ENCODE measurements around the gene PLSCR2.
"Not testable (repeated sequence)": the region's sequence is repeated elsewhere in the genome, so short reads cannot be mapped to it uniquely, and the experiment has no call there.

PLSCR2 gene

DNA sequence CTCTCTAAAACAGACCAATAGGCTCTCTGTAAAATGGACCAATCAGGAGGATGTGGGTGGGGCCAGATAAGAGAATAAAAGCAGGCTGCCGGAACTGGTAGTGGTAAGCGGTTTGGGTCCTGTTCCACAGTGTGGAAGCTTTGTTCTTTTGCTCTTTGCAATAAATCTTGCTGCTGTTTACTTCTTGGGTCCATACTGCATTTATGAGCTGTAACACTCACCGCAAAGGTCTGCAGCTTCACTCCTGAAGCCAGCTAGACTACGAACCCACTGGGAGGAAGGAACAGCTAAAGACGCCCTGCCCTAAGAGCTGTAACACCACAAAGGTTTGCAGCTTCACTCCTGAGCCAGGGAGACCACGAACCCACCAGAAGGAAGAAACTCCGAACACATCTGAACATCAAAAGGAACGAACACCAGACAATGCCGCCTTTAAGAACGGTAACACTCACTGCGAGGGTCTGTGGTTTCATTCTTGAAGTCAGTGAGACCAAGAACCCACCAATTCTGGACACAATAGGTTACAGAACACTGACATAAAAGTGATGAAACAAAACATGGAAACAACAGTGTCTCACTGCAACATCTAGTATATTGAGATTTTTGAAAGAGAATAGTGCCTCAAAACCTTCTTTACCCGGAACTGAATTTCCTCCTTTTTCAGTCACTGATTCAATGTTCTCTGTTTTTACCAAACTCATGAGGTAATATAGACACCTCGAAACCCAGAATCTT lies 28.8 kb upstream of the PLSCR2 start:
- Mint-ChIP-seq H3K36me3 (ENCODE audit: insufficient read depth) (no peaks in the 10 kb centered on the region), H3K27ac (no peak overlapping the region), H3K27me3 (peaks cover 3 to 9% of the 10 kb centered on the region in 2 donors), H3K9me3 (peaks cover 1 to 5% of the 10 kb centered on the region in 2 donors), H3K4me1 (ENCODE audit: low read depth in 2 of 2) (peaks cover 4 to 6% of the 10 kb centered on the region in 2 donors), H3K4me3 (peak overlapping the region; percentile 59)
- DNase-seq: peak in 1 of 3 experiments; percentile 31
- peak; percentile 65 for ATAC-seq (replicated peaks)

DNA sequence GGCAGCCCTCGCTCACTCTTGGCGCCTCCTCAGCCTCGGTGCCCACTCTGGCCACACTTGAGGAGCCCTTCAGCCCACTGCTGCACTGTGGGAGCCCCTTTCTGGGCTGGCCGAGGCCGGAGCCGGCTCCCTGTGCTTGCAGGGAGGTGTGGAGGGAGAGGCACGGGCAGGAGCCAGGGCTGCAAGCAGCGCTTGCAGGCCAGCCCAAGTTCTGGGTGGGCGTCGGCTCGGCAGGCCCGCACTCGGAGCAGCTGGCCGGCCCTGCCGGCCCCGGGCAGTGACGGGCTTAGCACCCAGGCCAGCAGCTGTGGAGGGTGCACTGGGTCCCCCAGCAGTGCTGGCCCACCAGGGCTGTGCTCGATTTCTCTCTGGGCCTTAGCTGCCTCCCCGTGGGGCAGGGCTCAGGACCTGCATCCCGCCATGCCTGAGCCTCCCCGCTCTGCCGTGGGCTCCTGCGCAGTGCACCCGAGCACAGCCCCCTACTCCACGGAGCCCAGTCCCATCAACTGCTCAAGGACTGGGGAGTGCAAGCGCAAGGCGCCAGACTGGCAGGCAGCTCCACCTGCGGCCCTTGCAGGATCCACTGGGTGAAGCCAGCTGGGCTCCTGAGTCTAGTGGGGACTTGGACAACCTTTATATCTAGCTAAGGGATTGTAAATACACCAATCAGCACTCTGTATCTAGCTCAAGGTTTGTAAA lies 27.9 kb upstream of the PLSCR2 start:
- H3K36me3 Mint-ChIP-seq (ENCODE audit: insufficient read depth); DNase-seq; H3K27ac Mint-ChIP-seq; ATAC-seq (replicated peaks); H3K4me3 Mint-ChIP-seq; H3K4me1 Mint-ChIP-seq (ENCODE audit: low read depth in 2 of 2): not testable (repeated sequence)
- peaks cover 11 to 17% of the 10 kb centered on the region in 2 donors for H3K27me3 Mint-ChIP-seq
- peaks cover 5 to 10% of the 10 kb centered on the region in 2 donors for H3K9me3 Mint-ChIP-seq

DNA sequence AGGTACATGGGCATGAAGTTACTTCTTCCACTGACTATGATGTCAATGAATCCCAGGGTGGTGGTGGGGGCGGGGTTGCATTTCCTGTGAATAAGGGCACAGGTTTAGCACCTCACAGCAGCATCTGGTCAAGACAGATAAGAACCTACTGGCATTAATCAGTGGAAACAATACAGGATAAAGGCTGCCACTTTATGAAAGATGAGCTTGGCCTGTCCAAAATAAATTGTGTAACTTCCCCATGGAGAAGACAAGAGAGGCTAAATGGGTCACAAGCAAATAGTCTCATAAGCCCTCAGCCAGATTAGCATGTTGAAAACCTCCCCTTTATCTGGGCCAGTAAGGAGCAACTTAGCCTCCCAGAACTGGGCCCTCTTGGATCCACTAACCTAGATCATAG lies 27.4 kb upstream of the PLSCR2 start:
- Mint-ChIP-seq H3K4me1 (ENCODE audit: low read depth in 2 of 2) (peaks cover 4 to 6% of the 10 kb centered on the region in 2 donors), H3K27me3 (peaks cover 17 to 22% of the 10 kb centered on the region in 2 donors), H3K4me3 (no peak overlapping the region), H3K9me3 (peaks cover 5 to 15% of the 10 kb centered on the region in 2 donors), H3K27ac (no peak overlapping the region), H3K36me3 (ENCODE audit: insufficient read depth) (no peaks in the 10 kb centered on the region)
- no peak for ATAC-seq (replicated peaks)
- DNase-seq: no peak

DNA sequence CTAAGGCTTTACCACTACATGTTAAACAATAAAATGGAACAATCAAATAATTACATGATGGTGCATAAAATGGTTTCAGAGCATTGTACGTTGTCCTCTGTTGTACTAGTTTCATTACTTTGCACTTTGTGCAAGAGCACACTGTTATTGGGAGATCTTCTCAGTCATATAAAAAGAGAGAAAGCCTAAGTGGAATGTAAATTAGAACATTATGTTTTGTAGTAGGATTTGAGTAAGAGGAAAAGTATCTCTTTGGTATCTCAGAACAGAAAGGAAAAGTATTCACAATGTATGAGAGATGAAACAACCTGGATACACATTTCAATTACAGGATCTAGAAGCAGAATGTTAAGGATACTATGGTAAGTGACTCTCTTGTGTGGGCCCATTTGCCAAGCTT lies 26.9 kb upstream of the PLSCR2 start:
- Mint-ChIP-seq H3K9me3 (peaks cover 5 to 16% of the 10 kb centered on the region in 2 donors), H3K27ac (no peak overlapping the region), H3K36me3 (ENCODE audit: insufficient read depth) (no peaks in the 10 kb centered on the region), H3K4me1 (ENCODE audit: low read depth in 2 of 2) (peaks cover 4 to 6% of the 10 kb centered on the region in 2 donors), H3K27me3 (peaks cover 17 to 23% of the 10 kb centered on the region in 2 donors), H3K4me3 (no peak overlapping the region)
- DNase-seq: no peak
- ATAC-seq (replicated peaks): no peak

DNA sequence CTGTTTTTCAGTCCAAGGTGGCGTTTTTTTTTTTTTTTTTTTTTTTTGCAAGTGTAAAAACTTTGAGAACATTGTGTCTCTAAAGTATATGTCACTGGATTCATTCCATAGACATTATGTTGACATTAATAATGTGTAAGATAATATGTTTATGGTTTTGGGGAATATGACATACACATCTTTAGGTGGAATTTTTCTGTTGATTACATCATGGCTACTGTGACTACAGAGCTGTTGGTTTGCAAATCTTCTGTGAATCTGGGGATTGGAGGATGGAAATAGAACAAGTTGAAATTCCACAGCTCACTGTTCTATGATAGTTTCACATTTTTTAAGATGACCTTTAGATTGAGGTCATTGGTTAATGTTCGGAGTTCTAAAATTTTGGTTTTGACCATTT lies 24.4 kb upstream of the PLSCR2 start:
- H3K4me3 Mint-ChIP-seq: no peak overlapping the region
- peaks cover 17 to 28% of the 10 kb centered on the region in 2 donors for H3K27me3 Mint-ChIP-seq
- no peak for ATAC-seq (replicated peaks)
- no peak for DNase-seq
- H3K36me3 Mint-ChIP-seq (ENCODE audit: insufficient read depth): no peaks in the 10 kb centered on the region
- no peak overlapping the region for H3K27ac Mint-ChIP-seq
- peaks cover 7 to 22% of the 10 kb centered on the region in 2 donors for H3K9me3 Mint-ChIP-seq
- H3K4me1 Mint-ChIP-seq (ENCODE audit: low read depth in 2 of 2): peaks cover 4 to 6% of the 10 kb centered on the region in 2 donors

DNA sequence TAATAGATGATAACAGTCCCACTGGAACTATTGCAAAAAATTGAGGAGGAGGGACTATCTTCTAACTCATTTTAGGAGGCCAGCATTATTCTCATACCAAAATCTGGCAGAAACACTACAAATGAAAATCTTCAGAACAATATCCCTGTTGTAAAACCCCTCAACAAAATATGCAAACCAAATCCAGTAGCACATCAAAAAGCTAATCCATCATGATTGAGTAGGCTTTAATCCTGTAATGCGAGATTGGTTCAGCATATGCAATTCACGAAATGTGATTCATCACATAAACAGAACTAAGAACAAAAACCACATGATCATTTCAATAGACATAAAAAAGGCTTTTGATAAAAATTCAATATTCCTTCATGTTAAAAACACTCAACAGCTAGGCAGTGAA lies 23.9 kb upstream of the PLSCR2 start:
- Mint-ChIP-seq H3K27me3 (peaks cover 17 to 28% of the 10 kb centered on the region in 2 donors), H3K27ac (no peak overlapping the region), H3K36me3 (ENCODE audit: insufficient read depth) (no peaks in the 10 kb centered on the region), H3K9me3 (peaks cover 9 to 22% of the 10 kb centered on the region in 2 donors), H3K4me3 (no peak overlapping the region), H3K4me1 (ENCODE audit: low read depth in 2 of 2) (peaks cover 3 to 4% of the 10 kb centered on the region in 2 donors)
- no peak for DNase-seq
- no peak for ATAC-seq (replicated peaks)

DNA sequence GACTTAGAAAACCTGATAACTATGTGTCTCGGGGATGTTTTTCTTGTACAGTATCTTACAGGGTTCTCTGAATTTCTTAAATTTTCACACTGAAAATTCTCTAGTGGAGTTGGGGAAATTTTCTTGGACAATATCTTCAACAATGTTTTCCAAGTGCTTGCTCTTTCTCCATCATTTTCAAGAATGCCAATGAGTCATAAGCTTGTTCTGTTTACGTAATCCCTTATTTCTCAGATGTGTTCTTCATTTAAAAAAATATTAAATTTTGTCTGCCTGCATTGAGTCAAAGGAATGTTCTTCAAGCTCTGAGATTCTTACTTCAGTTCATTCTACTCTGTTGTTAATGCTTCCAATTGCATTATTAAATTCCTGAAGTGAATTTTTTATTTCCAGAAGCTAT lies 21.9 kb upstream of the PLSCR2 start:
- Mint-ChIP-seq H3K9me3 (peaks cover 4 to 22% of the 10 kb centered on the region in 2 donors), H3K27ac (no peak overlapping the region), H3K4me3 (no peak overlapping the region), H3K36me3 (ENCODE audit: insufficient read depth) (no peaks in the 10 kb centered on the region), H3K27me3 (peaks cover 20 to 38% of the 10 kb centered on the region in 2 donors), H3K4me1 (ENCODE audit: low read depth in 2 of 2) (no peaks in the 10 kb centered on the region)
- ATAC-seq (replicated peaks): no peak
- no peak for DNase-seq

DNA sequence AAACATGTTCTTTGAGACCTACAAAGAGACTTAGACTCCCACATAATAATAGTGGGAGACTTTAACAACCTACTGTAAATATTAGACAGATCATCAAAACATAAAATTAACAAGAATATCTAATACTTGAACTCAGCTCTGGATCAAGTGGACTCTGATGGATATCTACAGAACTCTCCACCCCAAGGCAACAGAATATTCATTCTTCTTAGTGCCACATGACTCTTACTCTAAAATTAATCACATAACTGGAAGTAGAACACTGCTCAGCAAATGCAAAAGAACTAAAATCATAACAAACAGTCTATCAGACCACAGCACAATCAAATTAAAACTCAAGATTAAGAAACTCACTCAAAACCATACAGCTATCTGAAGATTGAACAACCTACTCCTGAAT lies 15.9 kb upstream of the PLSCR2 start:
- H3K27me3 Mint-ChIP-seq: peaks cover 30 to 36% of the 10 kb centered on the region in 2 donors
- no peaks in the 10 kb centered on the region for H3K36me3 Mint-ChIP-seq (ENCODE audit: insufficient read depth)
- H3K27ac Mint-ChIP-seq: no peak overlapping the region
- DNase-seq (no peak), ATAC-seq (replicated peaks) (no peak)
- no peaks in the 10 kb centered on the region for H3K4me1 Mint-ChIP-seq (ENCODE audit: low read depth in 2 of 2)
- H3K9me3 Mint-ChIP-seq: peaks cover 11% of the 10 kb centered on the region in 2 donors
- no peak overlapping the region for H3K4me3 Mint-ChIP-seq

DNA sequence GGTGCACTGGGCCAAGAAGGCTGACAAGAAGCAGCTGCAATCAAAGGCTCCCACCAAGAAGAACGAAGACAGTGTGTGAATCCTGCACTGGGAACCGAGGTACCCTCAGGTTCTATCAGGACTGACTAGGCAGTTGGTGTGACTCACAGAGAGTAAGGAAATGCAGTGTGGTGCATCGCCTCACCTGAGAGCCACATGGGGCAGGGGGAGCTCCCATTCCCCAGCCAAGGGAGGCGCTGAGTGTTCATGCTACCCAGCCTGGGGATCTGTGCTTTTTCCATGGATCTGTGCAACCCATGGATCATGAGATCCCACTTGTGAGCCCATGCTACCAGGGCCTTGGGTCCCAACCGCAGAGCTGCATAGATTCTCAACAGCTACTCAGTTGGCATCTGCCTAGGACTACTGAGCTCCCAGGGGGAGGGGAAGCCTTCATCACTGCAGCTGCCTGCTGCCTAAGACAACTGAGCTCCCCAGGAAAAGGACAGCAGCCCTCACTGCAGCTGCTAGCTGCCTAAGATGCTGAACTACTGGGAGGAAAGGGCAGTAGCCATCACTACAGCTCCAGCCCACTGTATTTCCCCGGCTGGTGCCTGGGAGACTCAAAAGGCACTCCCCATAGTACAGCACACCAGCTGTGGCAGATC lies 6.9 kb upstream of the PLSCR2 start:
- DNase-seq (no peak), ATAC-seq (replicated peaks) (no peak)
- Mint-ChIP-seq H3K4me3 (no peak overlapping the region), H3K4me1 (ENCODE audit: low read depth in 2 of 2) (no peaks in the 10 kb centered on the region), H3K9me3 (peaks cover 0 to 4% of the 10 kb centered on the region in 2 donors), H3K27ac (no peak overlapping the region), H3K27me3 (peaks cover 30 to 59% of the 10 kb centered on the region in 2 donors), H3K36me3 (ENCODE audit: insufficient read depth) (no peaks in the 10 kb centered on the region)

DNA sequence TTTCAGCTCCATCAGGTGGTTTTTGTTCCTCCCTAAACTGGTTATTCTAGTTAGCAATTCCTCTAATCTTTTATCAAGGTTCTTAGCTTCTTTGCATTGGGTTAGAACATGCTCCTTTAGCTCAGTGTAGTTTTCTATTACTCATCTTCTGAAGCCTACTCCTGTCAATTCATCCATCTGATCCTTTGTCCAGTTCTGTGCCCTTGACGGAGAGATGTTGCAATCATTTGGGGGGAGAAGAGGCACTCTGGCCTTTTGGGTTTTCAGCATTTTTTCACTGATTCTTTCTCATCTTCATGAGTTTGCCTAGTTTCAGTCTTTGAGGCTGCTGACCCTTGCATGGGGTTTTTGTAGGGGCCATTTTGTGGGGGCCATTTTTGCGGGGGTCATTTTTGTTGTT lies 5.6 kb upstream of the PLSCR2 start:
- H3K27ac Mint-ChIP-seq; H3K4me3 Mint-ChIP-seq; H3K36me3 Mint-ChIP-seq (ENCODE audit: insufficient read depth); H3K4me1 Mint-ChIP-seq (ENCODE audit: low read depth in 2 of 2); DNase-seq; H3K9me3 Mint-ChIP-seq; ATAC-seq (replicated peaks): not testable (repeated sequence)
- H3K27me3 Mint-ChIP-seq: peaks cover 25 to 52% of the 10 kb centered on the region in 2 donors

DNA sequence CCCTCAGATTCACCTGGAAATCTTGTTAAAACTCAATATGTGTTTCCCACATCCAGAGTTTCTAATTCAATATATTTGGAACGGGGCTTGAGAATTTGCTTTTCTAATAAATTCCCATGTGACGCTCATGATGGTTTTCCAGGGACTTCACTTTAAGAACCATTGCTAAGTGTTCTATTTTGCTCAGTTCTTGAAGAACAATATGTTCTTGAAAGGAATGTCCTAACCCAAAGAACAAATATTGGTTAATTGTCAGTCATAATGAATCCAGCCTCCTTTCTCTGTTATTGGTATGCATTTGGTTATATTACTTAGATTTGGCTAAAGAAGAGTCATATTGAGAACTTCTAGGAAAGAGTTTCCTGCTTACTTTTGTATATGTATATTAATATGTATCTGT lies 4.4 kb upstream of the PLSCR2 start:
- ATAC-seq (replicated peaks): no peak
- Mint-ChIP-seq H3K27ac (no peak overlapping the region), H3K4me3 (no peak overlapping the region), H3K4me1 (ENCODE audit: low read depth in 2 of 2) (peaks cover 0 to 6% of the 10 kb centered on the region in 2 donors), H3K27me3 (peaks cover 14 to 40% of the 10 kb centered on the region in 2 donors), H3K9me3 (no peaks in the 10 kb centered on the region), H3K36me3 (ENCODE audit: insufficient read depth) (no peaks in the 10 kb centered on the region)
- no peak for DNase-seq

DNA sequence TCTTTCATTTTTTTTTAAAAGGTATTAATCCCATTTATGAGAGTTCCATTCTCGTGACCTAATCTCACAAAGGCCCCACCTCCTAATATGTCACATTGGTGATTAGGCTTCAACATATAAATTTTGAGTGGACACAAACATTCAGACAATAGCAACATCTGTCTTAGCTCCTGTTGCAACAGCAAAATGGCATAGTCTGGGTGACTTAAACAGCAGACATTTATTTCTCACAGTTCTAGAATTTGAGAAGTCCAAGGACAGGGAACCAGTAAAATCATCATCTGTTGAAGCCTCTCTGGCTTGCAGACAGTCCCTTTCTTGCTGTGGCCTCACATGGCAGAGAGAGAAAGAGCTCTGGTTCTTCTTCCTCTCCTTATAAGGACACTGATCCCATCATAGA lies 3.2 kb upstream of the PLSCR2 start:
- Mint-ChIP-seq H3K4me3 (no peak overlapping the region), H3K4me1 (ENCODE audit: low read depth in 2 of 2) (peaks cover 0 to 6% of the 10 kb centered on the region in 2 donors), H3K27ac (no peak overlapping the region), H3K27me3 (peaks cover 14 to 29% of the 10 kb centered on the region in 2 donors), H3K36me3 (ENCODE audit: insufficient read depth) (no peaks in the 10 kb centered on the region), H3K9me3 (no peaks in the 10 kb centered on the region)
- ATAC-seq (replicated peaks): no peak
- no peak for DNase-seq

DNA sequence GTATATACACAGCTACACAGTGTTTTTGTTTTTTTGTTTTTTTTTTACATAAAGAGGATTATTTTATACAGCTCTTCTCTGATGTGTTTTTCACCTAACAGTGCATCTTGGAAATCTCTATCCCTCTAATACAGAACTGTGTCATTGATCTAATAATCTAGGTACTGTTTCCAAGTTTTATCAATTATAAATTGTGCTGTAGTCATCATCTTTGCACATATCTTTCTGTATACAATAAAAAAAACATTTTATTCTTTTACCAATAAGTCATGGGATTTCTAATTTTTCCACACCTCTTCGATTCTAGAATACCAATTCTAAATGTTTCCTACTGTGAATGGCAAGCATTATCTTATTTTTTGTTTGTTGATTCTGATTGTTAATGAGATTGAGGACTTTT lies 1.7 kb upstream of the PLSCR2 start:
- no peaks in the 10 kb centered on the region for H3K36me3 Mint-ChIP-seq (ENCODE audit: insufficient read depth)
- peak overlapping the region in 1 of 2 donors; percentile 82 for H3K4me3 Mint-ChIP-seq
- H3K27me3 Mint-ChIP-seq: peaks cover 14 to 19% of the 10 kb centered on the region in 2 donors
- DNase-seq: no peak
- ATAC-seq (replicated peaks): no peak
- peaks cover 0 to 6% of the 10 kb centered on the region in 2 donors for H3K4me1 Mint-ChIP-seq (ENCODE audit: low read depth in 2 of 2)
- no peak overlapping the region for H3K27ac Mint-ChIP-seq
- H3K9me3 Mint-ChIP-seq: no peaks in the 10 kb centered on the region
